AG10803 (cell line): Measurements from ENCODE around the gene PSMB8.

Experiments used
- DNase-seq: peaks from one replicate; pipeline ENCODE4 v3.0.0; 2010; ENCODE audit warnings: low read depth
- H3K4me3 ChIP-seq: 2 replicates; pipeline ENCODE4 v1.5.1; 2011; ENCODE audit warnings: mild to moderate bottlenecking, low read length, control low read depth
- CTCF ChIP-seq: conservative IDR thresholded peaks from 2 replicates; pipeline ENCODE4 v1.5.1; 2011; ENCODE audit warnings: mild to moderate bottlenecking, low read length, control low read depth, inconsistent platforms

PSMB8 gene

GRCh38 chr6:32843331-32843978 is 392 bp downstream of the PSMB8 start:
- peak overlapping the region; percentile 91 for H3K4me3 ChIP-seq
- DNase-seq = no peak
- no peak for TF ChIP-seq CTCF

DNA sequence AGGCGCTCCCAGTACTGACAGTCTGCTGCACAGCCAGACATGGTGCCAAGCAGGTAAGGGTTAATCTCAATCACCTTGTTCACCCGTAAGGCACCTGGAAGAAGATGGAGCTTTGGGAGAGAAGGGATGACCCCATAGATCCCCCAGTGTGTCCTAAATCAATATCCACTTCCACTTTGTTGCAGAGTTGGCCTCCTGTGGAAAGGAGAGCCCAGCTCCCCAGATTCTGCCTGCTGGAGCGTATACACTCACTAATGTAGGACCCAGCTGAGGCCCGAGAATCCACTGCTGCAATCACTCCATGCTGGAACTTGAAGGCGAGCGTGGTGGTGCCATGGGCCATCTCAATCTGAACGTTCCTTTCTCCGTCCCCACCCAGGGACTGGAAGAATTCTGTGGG is 1.2 kb downstream of the PSMB8 start:
- peak overlapping the region; percentile 10; the same call in 1 of the 2 replicates for H3K4me3 ChIP-seq
- DNase-seq = no peak
- no peak for TF ChIP-seq CTCF

GRCh38 chr6:32842021-32842650 is 1.7 kb downstream of the PSMB8 start:
- no peak for DNase-seq
- no peak overlapping the region for H3K4me3 ChIP-seq
- TF ChIP-seq CTCF = no peak

- TF ChIP-seq CTCF = no peak
- no peak overlapping the region for H3K4me3 ChIP-seq
- no peak for DNase-seq
Measured at GRCh38 chr6:32840604-32841246, 3.1 kb downstream of the PSMB8 start.

DNA sequence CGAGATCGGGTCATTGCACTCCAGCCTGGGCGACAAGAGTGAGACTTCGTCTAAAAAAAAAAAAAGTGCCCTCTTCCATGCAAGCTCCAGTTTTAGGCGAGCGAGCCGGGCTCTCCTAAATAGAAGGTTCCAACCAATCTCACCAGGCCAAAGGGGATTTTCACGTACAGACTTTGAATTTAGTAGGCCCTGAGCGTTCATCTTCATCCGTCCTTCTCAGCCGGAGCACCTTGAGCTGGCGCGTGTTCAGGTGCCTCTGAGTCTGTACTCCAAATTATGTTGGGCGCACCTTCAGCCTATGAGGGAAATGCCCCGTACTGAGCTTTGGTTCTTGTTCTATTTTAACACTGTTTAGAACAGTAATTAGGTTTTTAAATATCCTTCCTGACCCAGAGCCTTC is 4.5 kb downstream of the PSMB8 start:
- DNase-seq = no peak
- no peak for TF ChIP-seq CTCF

GRCh38 chr6:32838114-32838958 is 5.5 kb downstream of the PSMB8 start, which contains the start of gene TAP2:
Gene TAP2, minus strand, starts transcription at chr6:32838739. Its CDS starts 506 bp downstream, at chr6:32838233.
- DNase-seq = peak; percentile 89
- peak within 1 kb of the TSS; percentile 94 for H3K4me3 ChIP-seq
- peak; percentile 75 for TF ChIP-seq CTCF

More for the DNA sequence above, 4.5 kb downstream of the PSMB8 start:
- H3K4me3 ChIP-seq = no peak overlapping the region
